CD4-positive, alpha-beta T cell (primary cell): ENCODE data around the gene PPFIBP2. TPM values are rescaled to one million over a fixed set of nuclear protein-coding genes. Genes with fewer than 3 reads are reported as not detected.

Experiments
- ATAC-seq: fragments of 200-7000 bp; cut with Tn5 transposase; one replicate; pipeline ENCODE4 v1.10.0; 2022; ENCODE audit warnings: mild to moderate bottlenecking; ENCODE audit not compliant: poor library complexity
- CTCF ChIA-PET: fragments of 350-600 bp; sonication (Branson Sonifier 250); formaldehyde crosslinking; loops from one replicate; lab custom pipeline; 2021; ENCODE audit warnings: antibody characterized with exemption, inconsistent platforms; lab: Charles Lee
- POLR2A ChIA-PET: fragments of 350-600 bp; sonication (Branson Sonifier 250); formaldehyde crosslinking; loops from one replicate; lab custom pipeline; 2021; ENCODE audit warnings: antibody characterized with exemption, inconsistent platforms; lab: Charles Lee
- DNase-seq, 14 experiments: peaks; one replicate each; pipeline ENCODE4 v3.0.0-alpha.2; 2013 to 2020; ENCODE audit warnings: mixed read lengths in 2 of 14
- H3K27ac ChIP-seq, 2 donors: one replicate each; pipeline versions ENCODE4 v1.5.1 to v1.7.0; 2013; ENCODE audit warnings: low read length in 2 of 2, low read depth in 1 of 2, mild to moderate bottlenecking in 1 of 2
- H3K27me3 ChIP-seq, 2 experiments: 1 replicate in 1 of 2; 2 replicates in 1 of 2; pipeline versions ENCODE4 v1.6.1 to v1.7.0; 2013; ENCODE audit warnings: low read length in 2 of 2, control low read depth in 1 of 2, mild to moderate bottlenecking in 1 of 2, moderate library complexity in 1 of 2; ENCODE audit not compliant: insufficient read depth in 2 of 2, control insufficient read depth in 1 of 2
- H3K36me3 ChIP-seq: one replicate; pipeline ENCODE4 v1.6.1; 2013; ENCODE audit warnings: low read length, control low read depth; ENCODE audit not compliant: insufficient read depth
- H3K4me1 ChIP-seq: one replicate; pipeline ENCODE4 v1.6.1; 2013; ENCODE audit warnings: low read length, control low read depth; ENCODE audit not compliant: insufficient read depth
- H3K4me3 ChIP-seq: one replicate; pipeline ENCODE4 v1.5.1; 2013; ENCODE audit warnings: mild to moderate bottlenecking, low read length, moderate library complexity
- H3K9me3 ChIP-seq, 2 experiments: 1 replicate in 1 of 2; 2 replicates in 1 of 2; pipeline versions ENCODE4 v1.6.1 to v1.7.0; 2013; ENCODE audit warnings: low read length in 2 of 2, mild to moderate bottlenecking in 2 of 2, control low read depth in 1 of 2, moderate library complexity in 1 of 2; ENCODE audit not compliant: control insufficient read depth in 1 of 2, insufficient read depth in 1 of 2
- H3K27ac Mint-ChIP-seq: one replicate; pipeline ENCODE4 v1.8.0; 2020; ENCODE audit warnings: mixed read lengths
- H3K27me3 Mint-ChIP-seq: one replicate; pipeline ENCODE4 v1.8.0; 2021; ENCODE audit warnings: mixed read lengths
- H3K36me3 Mint-ChIP-seq: one replicate; pipeline ENCODE4 v1.8.0; 2021; ENCODE audit warnings: low read depth, mixed read lengths
- H3K4me1 Mint-ChIP-seq: one replicate; pipeline ENCODE4 v1.8.0; 2021; ENCODE audit warnings: low read depth, mixed read lengths
- H3K4me3 Mint-ChIP-seq: one replicate; pipeline ENCODE4 v1.8.0; 2020; ENCODE audit warnings: mild to moderate bottlenecking, mixed read lengths
- H3K9me3 Mint-ChIP-seq: one replicate; pipeline ENCODE4 v1.8.0; 2020; ENCODE audit warnings: mixed read lengths
- intact Hi-C, 2 experiments: fragments of 100-400 bp; cut with DNase I in 1 of 2; cut with micrococcal nuclease in 1 of 2; formaldehyde crosslinking; loops; one replicate each; pipeline versions ENCODE4 v1.15.1 to v1.9.0; 2023 to 2025; cut with DNase I, micrococcal nuclease
- total RNA-seq, 174 experiments: library from RNA in 2 of 174; stranded (reverse) in 2 of 174; gene quantifications; one replicate each; pipeline ENCODE4 v1.2.3 and lab custom pipeline; 2021 to 2026
- TF ChIP-seq, protein P1 (sequence below): fragments of 200-600 bp; IDR thresholded peaks from one replicate; pipeline ENCODE4 v1.8.0; 2022; ENCODE audit warnings: antibody characterized with exemption, mild to moderate bottlenecking

PPFIBP2 gene
- total RNA-seq, 2 experiments from 2014 or later: 27.0 to 35.9 TPM

GRCh38 chr11:7671347-7672215 is 157.8 kb downstream of the PPFIBP2 start:
- no peak overlapping the region for H3K4me3 ChIP-seq
- H3K9me3 Mint-ChIP-seq: no peaks in the 10 kb centered on the region
- no peak overlapping the region for H3K4me3 Mint-ChIP-seq
- H3K4me1 ChIP-seq: peaks cover 15% of the 10 kb centered on the region
- CTCF ChIA-PET: interaction anchor here (1.4 kb wide), 1 partner anchor 16 kb away, joined by 3 read pairs; no protein-coding TSS in a partner anchor
- H3K27ac ChIP-seq: no peak overlapping the region
- H3K36me3 ChIP-seq: no peaks in the 10 kb centered on the region
- no peaks in the 10 kb centered on the region for H3K36me3 Mint-ChIP-seq
- H3K4me1 Mint-ChIP-seq: peaks cover 11% of the 10 kb centered on the region
- H3K9me3 ChIP-seq: peaks cover 0 to 7% of the 10 kb centered on the region in 2 experiments
- TF ChIP-seq, protein P1, sequence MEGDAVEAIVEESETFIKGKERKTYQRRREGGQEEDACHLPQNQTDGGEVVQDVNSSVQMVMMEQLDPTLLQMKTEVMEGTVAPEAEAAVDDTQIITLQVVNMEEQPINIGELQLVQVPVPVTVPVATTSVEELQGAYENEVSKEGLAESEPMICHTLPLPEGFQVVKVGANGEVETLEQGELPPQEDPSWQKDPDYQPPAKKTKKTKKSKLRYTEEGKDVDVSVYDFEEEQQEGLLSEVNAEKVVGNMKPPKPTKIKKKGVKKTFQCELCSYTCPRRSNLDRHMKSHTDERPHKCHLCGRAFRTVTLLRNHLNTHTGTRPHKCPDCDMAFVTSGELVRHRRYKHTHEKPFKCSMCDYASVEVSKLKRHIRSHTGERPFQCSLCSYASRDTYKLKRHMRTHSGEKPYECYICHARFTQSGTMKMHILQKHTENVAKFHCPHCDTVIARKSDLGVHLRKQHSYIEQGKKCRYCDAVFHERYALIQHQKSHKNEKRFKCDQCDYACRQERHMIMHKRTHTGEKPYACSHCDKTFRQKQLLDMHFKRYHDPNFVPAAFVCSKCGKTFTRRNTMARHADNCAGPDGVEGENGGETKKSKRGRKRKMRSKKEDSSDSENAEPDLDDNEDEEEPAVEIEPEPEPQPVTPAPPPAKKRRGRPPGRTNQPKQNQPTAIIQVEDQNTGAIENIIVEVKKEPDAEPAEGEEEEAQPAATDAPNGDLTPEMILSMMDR: no peak
- intact Hi-C loops: no loop called here
- H3K27me3 Mint-ChIP-seq: peaks cover 54% of the 10 kb centered on the region
- peaks cover 34 to 52% of the 10 kb centered on the region in 2 experiments for H3K27me3 ChIP-seq
- ATAC-seq: no peak
- DNase-seq: no peak
- POLR2A ChIA-PET: no interaction called here
- no peak overlapping the region for H3K27ac Mint-ChIP-seq

DNA sequence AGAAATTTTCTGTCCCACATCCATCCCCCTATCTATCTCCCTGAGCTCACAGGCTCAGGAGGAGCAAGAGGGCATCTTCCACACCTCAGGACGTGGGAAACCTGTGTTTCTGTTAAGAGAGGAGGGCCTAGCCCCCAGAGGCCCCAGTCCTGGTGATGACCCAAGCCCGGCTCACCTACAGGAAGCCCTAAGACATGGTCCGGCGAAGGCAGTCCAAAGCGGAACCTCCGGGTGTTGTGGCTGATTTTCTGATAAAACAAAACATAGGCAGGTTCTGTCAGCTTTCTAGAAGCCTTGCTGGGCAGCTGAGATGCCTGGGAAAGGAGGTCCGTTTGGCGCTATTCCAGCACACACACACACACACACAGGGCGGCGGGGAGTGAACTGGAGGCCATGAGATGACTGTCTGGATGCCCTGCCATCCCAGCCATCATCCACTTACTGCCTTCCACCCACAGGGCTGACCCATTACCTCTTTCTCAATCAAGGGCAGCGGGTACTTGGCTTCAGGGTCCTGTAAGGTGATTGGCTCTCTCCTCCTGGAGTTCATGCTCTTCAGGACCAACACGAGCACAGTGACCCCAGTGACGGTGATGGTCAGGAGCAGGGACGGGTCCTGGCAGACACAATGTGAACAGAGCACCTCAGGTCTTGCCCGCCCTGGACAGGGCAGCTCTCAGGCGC is 158.6 kb downstream of the PPFIBP2 start:
- POLR2A ChIA-PET: no interaction called here
- H3K27me3 ChIP-seq: peaks cover 35 to 58% of the 10 kb centered on the region in 2 experiments
- H3K4me3 Mint-ChIP-seq: peak overlapping the region; percentile 36
- DNase-seq (no peak), ATAC-seq (no peak)
- peaks cover 15% of the 10 kb centered on the region for H3K4me1 ChIP-seq
- H3K9me3 ChIP-seq: peaks cover 0 to 7% of the 10 kb centered on the region in 2 experiments
- H3K4me3 ChIP-seq: no peak overlapping the region
- H3K36me3 ChIP-seq: no peaks in the 10 kb centered on the region
- H3K9me3 Mint-ChIP-seq: no peaks in the 10 kb centered on the region
- H3K4me1 Mint-ChIP-seq: peaks cover 11% of the 10 kb centered on the region
- no peak overlapping the region for H3K27ac Mint-ChIP-seq
- peaks cover 62% of the 10 kb centered on the region for H3K27me3 Mint-ChIP-seq
- intact Hi-C loops: no loop called here
- CTCF ChIA-PET: no interaction called here
- TF ChIP-seq, protein P1: no peak
- no peak overlapping the region for H3K27ac ChIP-seq
- H3K36me3 Mint-ChIP-seq: no peaks in the 10 kb centered on the region

DNA sequence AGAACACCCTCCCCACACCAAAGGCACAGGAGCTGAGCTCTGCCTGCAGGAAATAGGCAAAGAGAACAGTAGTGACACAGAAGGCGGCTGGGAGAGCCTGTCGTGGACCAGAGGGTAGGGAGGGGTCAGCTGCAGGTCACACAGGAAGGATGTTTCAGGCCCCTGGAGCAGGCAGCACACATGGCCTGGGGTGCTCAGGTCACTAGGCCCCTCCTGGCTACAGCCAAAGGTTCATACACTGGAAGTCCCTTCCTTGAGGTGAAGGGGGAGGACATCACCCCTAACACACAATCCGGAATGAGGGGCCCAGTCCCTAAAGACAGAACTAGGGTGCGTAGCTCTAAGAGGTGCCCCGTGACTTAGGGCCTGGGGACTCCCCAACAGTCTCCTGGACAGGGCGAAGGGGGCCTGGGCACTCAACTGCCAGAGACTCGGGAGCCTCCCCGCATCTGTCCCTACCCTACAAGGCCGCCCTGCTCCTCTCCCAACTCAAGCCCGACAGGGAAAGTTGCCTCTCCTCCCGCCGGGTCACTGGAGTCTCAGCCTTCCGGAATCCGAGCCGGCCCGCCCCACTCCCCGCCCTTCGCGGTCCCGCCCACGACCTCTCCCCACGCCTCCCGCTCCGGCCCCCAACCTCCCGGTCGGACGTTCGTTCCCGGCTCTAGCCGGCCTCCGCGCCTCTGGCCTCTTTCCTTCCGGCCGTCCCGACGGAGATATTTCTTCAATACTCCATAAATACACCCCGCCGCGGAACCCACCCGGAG is 159.3 kb downstream of the PPFIBP2 start, which contains the start of gene CYB5R2:
Gene CYB5R2, minus strand, starts transcription at position 541 of the 764 bp plus-strand sequence. CDS start 675 bp downstream, outside the sequence.
- ATAC-seq (peak; percentile 21), DNase-seq (peak in 2 of 14 experiments; percentile 15 to 16)
- no peaks in the 10 kb centered on the region for H3K36me3 ChIP-seq
- peaks cover 70% of the 10 kb centered on the region for H3K27me3 Mint-ChIP-seq
- H3K27me3 ChIP-seq: peaks cover 39 to 58% of the 10 kb centered on the region in 2 experiments
- peak within 1 kb of the TSS; percentile 41 for H3K4me3 ChIP-seq
- no peaks in the 10 kb centered on the region for H3K9me3 Mint-ChIP-seq
- H3K4me1 Mint-ChIP-seq: peaks cover 11% of the 10 kb centered on the region
- no peaks in the 10 kb centered on the region for H3K36me3 Mint-ChIP-seq
- H3K27ac Mint-ChIP-seq: no peak within 1 kb of the TSS
- intact Hi-C loops: no loop called here
- peaks cover 15% of the 10 kb centered on the region for H3K4me1 ChIP-seq
- ChIA-PET POLR2A (no interaction called here), CTCF (no interaction called here)
- H3K9me3 ChIP-seq: peaks cover 0 to 7% of the 10 kb centered on the region in 2 experiments
- no peak within 1 kb of the TSS for H3K27ac ChIP-seq
- TF ChIP-seq, protein P1: no peak
- H3K4me3 Mint-ChIP-seq: peak within 1 kb of the TSS; percentile 84
